HepG2 (cell line): ENCODE measurements around the gene SMOC1. TPM values are rescaled to one million over a fixed set of nuclear protein-coding genes. Genes with fewer than 3 reads are reported as not detected.
A peak's percentile ranks its signal among the peaks of the same experiment; 100 is the strongest.

Experiments
- ATAC-seq: fragments of 200-7000 bp; cut with Tn5 transposase; 3 replicates; pipeline ENCODE4 v1.9.1; 2020; ENCODE audit warnings: mild to moderate bottlenecking, moderate library complexity
- BruUV-seq: library from RNA; stranded (reverse); fragments of 400-500 nt; replicated peaks from 2 replicates; lab custom pipeline; 2021; lab: Mats Ljungman, UMichigan
- CTCF ChIA-PET: fragments of 300-600 bp; formaldehyde crosslinking; extraction: SDS; loops from one replicate; lab custom pipeline; 2021; ENCODE audit warnings: low total read pairs, inconsistent platforms, low intra/inter-chr PET ratio; lab: Yijun Ruan, JAX
- POLR2A ChIA-PET: fragments of 350-600 bp; sonication (Branson Sonifier 250); formaldehyde crosslinking; loops from one replicate; lab custom pipeline; 2020; ENCODE audit warnings: antibody characterized with exemption, inconsistent platforms; lab: Yijun Ruan, JAX
- DNase-seq: peaks from one replicate; pipeline ENCODE4 v3.0.0-alpha.2; 2015; ENCODE audit warnings: low spot score
- FAIRE-seq: peaks from 3 replicates; lab custom pipeline; 2011; peaks lifted over from hg19 to GRCh38; lab: Jason Lieb, UNC
- H2AFZ ChIP-seq: one replicate; pipeline ENCODE4 v1.6.1; 2011; ENCODE audit warnings: low read length, inconsistent platforms
- H3K27ac ChIP-seq: fragments of 300-600 bp; 3 replicates; pipeline ENCODE4 v1.8.0; 2011; ENCODE audit warnings: mixed run types, mild to moderate bottlenecking, mixed read lengths, low read length, inconsistent platforms; ENCODE audit not compliant: insufficient read depth; ENCODE audit errors: extremely low read length
- H3K27me3 ChIP-seq, 2 experiments: fragments of 200-600 bp in 1 of 2; 2 replicates in 1 of 2; 3 replicates in 1 of 2; pipeline versions ENCODE4 v1.6.0 to v1.8.0; 2011; ENCODE audit warnings: low read length in 2 of 2, mild to moderate bottlenecking in 2 of 2, moderate library complexity in 2 of 2, inconsistent platforms in 1 of 2; ENCODE audit not compliant: insufficient read depth in 2 of 2, control insufficient read depth in 1 of 2
- H3K36me3 ChIP-seq, 2 experiments: fragments of 200-600 bp in 1 of 2; replicated peaks in 1 of 2; 2 replicates in 1 of 2; 3 replicates in 1 of 2; pipeline versions ENCODE4 v1.5.1 to v1.8.0; 2011; ENCODE audit warnings: low read length in 2 of 2, inconsistent platforms in 1 of 2; ENCODE audit not compliant: insufficient read depth in 2 of 2, control insufficient read depth in 1 of 2
- H3K4me1 ChIP-seq: 2 replicates; pipeline ENCODE4 v1.5.1; 2012; ENCODE audit warnings: low read length, inconsistent platforms; ENCODE audit not compliant: insufficient read depth
- H3K4me2 ChIP-seq: 2 replicates; pipeline ENCODE4 v1.6.0; 2011; ENCODE audit warnings: low read depth, low read length, inconsistent platforms
- H3K4me3 ChIP-seq, 3 experiments: fragments of 200-600 bp in 1 of 3; sonication (generic), shearing (Covaris generic) in 1 of 3; replicated peaks in 1 of 3; 2 replicates each; pipeline ENCODE4 v1.5.1; 2011 to 2016; ENCODE audit warnings: low read length in 3 of 3, inconsistent platforms in 2 of 3, low read depth in 2 of 3, mild to moderate bottlenecking in 2 of 3, control low read depth in 1 of 3, mixed read lengths in 1 of 3; ENCODE audit not compliant: insufficient read depth in 1 of 3
- H3K79me2 ChIP-seq: one replicate; pipeline ENCODE4 v1.6.1; 2011; ENCODE audit warnings: low read length, inconsistent platforms; ENCODE audit not compliant: insufficient read depth
- H3K9ac ChIP-seq: 2 replicates; pipeline ENCODE4 v1.6.0; 2011; ENCODE audit warnings: mild to moderate bottlenecking, low read depth, low read length, inconsistent platforms; ENCODE audit not compliant: insufficient read depth
- H3K9me3 ChIP-seq: 2 replicates; pipeline ENCODE4 v1.5.1; 2012; ENCODE audit warnings: mild to moderate bottlenecking, low read length
- H4K20me1 ChIP-seq: 2 replicates; pipeline ENCODE4 v1.6.0; 2011; ENCODE audit warnings: inconsistent platforms, mild to moderate bottlenecking, low read length, moderate library complexity; ENCODE audit not compliant: insufficient read depth
- MAFF ChIP-seq: IDR thresholded peaks from 2 replicates; pipeline ENCODE4 v1.6.1; 2011; ENCODE audit warnings: low read depth, low read length, improper control_type of control experiment
- MAFK ChIP-seq, 2 experiments: IDR thresholded peaks in 1 of 2; conservative IDR thresholded peaks in 1 of 2; 2 replicates each; pipeline ENCODE4 v1.6.1; 2011; ENCODE audit warnings: improper control_type of control experiment in 2 of 2, low read length in 2 of 2
- MIER3 ChIP-seq: IDR thresholded peaks from 2 replicates; pipeline ENCODE4 v1.6.1; 2016; ENCODE audit warnings: missing compliant biosample characterization, borderline replicate concordance
- NFIB ChIP-seq: sonication (generic); formaldehyde crosslinking; IDR thresholded peaks from 2 replicates; pipeline ENCODE4 v1.9.0; 2021; ENCODE audit warnings: missing genetic modification reagents, mild to moderate bottlenecking, borderline replicate concordance
- ZNF331 ChIP-seq: sonication (generic); formaldehyde crosslinking; IDR thresholded peaks from 2 replicates; pipeline ENCODE4 v1.4.0; 2020; ENCODE audit warnings: missing genetic modification reagents
- ZSCAN21 ChIP-seq: sonication (generic); formaldehyde crosslinking; IDR thresholded peaks from 2 replicates; pipeline ENCODE4 v1.8.0; 2022; ENCODE audit warnings: mild to moderate bottlenecking, missing genetic modification reagents, moderate library complexity, borderline replicate concordance
- WGBS: methylation state at CpG from one replicate; pipeline ENCODE4 v1.1.6; 2017; ENCODE audit warnings: low lambda C conversion rate; 5-methylcytosine and 5-hydroxymethylcytosine counted together
- in situ Hi-C: cut with HindIII; loops from 2 replicates; pipeline ENCODE4 v1.10.0; 2017; ENCODE audit warnings: low pct_unique_long_range_greater_than_20kb; ENCODE audit not compliant: extremely low pct_ligation_motif_present
- intact Hi-C: fragments of 100-400 bp; cut with micrococcal nuclease; formaldehyde crosslinking; loops from one replicate; pipeline ENCODE4 v1.10.0; 2022; ENCODE audit not compliant: unreplicated experiment
- polyA plus RNA-seq, 8 experiments: library from polyadenylated mRNA; depleted of rRNA in 3 of 8; stranded (reverse) in 7 of 8; unstranded in 1 of 8; fragments of >200 nt; fragmentation: Illumina TruSeq in 4 of 8; extraction: Trizol in 4 of 8; gene quantifications; 2 replicates each; pipeline versions ENCODE4 v1.2.1 to v1.2.3, GENCODE V29; 2011 to 2016; ENCODE audit warnings: low read depth in 4 of 8, missing spikeins in 1 of 8, mixed read lengths in 1 of 8; ENCODE audit not compliant: insufficient read depth in 1 of 8
- total RNA-seq, 5 experiments: library from RNA; depleted of rRNA; stranded (reverse); fragments of >200 nt; fragmentation: Illumina TruSeq; extraction: Trizol; gene quantifications; 2 replicates each; pipeline ENCODE4 v1.2.3, GENCODE V29; 2016; ENCODE audit warnings: low read depth in 1 of 5
- TF ChIP-seq, protein P1 (sequence below): sonication (generic); formaldehyde crosslinking; IDR thresholded peaks from 2 replicates; pipeline ENCODE4 v1.5.1; 2020; ENCODE audit warnings: missing genetic modification reagents, mild to moderate bottlenecking, borderline replicate concordance

SMOC1 gene
- total and polyA plus RNA-seq, 2 of the 13 experiments (the other 11 are each of a cell fraction or from before 2014, with no cell fraction given), result 17.8 to 35.6 TPM

DNA sequence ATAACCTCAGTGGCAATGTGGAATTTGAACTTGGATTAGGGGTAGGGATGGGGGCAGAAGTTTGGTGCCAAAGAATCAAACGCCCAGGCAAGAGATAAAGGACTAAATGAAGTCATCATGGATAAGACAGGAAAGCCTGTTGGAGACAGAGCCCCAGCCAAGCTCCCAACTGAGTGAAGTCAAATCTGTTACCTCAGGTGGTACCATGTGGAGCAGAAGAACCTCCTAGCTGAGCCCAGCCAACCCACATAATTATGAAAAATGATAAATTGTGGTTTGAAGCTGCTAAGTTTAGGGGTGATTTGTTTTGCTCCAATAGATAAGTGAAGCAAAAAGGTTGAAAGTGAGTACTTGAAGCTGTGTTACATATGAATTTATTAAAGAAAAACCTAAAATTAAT lies 66.1 kb downstream of the SMOC1 start:
- peaks cover 0 to 2% of the 10 kb centered on the region in 2 experiments; a peak in 1 of 5 replicates for H3K36me3 ChIP-seq
- BruUV-seq, result no TSS peak
- no peak for TF ChIP-seq ZSCAN21
- TF ChIP-seq, protein P1, sequence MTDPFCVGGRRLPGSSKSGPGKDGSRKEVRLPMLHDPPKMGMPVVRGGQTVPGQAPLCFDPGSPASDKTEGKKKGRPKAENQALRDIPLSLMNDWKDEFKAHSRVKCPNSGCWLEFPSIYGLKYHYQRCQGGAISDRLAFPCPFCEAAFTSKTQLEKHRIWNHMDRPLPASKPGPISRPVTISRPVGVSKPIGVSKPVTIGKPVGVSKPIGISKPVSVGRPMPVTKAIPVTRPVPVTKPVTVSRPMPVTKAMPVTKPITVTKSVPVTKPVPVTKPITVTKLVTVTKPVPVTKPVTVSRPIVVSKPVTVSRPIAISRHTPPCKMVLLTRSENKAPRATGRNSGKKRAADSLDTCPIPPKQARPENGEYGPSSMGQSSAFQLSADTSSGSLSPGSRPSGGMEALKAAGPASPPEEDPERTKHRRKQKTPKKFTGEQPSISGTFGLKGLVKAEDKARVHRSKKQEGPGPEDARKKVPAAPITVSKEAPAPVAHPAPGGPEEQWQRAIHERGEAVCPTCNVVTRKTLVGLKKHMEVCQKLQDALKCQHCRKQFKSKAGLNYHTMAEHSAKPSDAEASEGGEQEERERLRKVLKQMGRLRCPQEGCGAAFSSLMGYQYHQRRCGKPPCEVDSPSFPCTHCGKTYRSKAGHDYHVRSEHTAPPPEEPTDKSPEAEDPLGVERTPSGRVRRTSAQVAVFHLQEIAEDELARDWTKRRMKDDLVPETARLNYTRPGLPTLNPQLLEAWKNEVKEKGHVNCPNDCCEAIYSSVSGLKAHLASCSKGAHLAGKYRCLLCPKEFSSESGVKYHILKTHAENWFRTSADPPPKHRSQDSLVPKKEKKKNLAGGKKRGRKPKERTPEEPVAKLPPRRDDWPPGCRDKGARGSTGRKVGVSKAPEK (CRISPR knock-in tag), result no peak
- TF ChIP-seq ZNF331 (CRISPR knock-in tag), result peak; percentile 100
- no peak for TF ChIP-seq NFIB
- no peak overlapping the region for H3K9ac ChIP-seq
- 100% methylated on average over 1 of the region's 1 CpG for WGBS
- in situ Hi-C loops, result no loop called here
- H3K27me3 ChIP-seq, result no peaks in the 10 kb centered on the region
- intact Hi-C loops, result no loop called here
- ChIA-PET POLR2A (interaction anchor here (1.2 kb wide), 1 partner anchor 69 kb away, joined by 3 read pairs; no protein-coding TSS in a partner anchor), CTCF (no interaction called here)
- no peak overlapping the region for H3K4me3 ChIP-seq
- peaks cover 19% of the 10 kb centered on the region for H3K9me3 ChIP-seq
- peaks cover 59% of the 10 kb centered on the region for H3K4me1 ChIP-seq
- H3K79me2 ChIP-seq, result peaks cover 29% of the 10 kb centered on the region
- no peak overlapping the region for H3K27ac ChIP-seq
- no peak for FAIRE-seq
- no peaks in the 10 kb centered on the region for H4K20me1 ChIP-seq
- no peak overlapping the region for H3K4me2 ChIP-seq
- H2AFZ ChIP-seq, result no peak overlapping the region
- no peak for DNase-seq
- no peak for ATAC-seq

- Histone ChIP-seq H3K27me3 (no peaks in the 10 kb centered on the region), H3K4me2 (no peak overlapping the region), H3K36me3 (peaks cover 0 to 2% of the 10 kb centered on the region in 2 experiments; a peak in 1 of 5 replicates), H3K4me3 (no peak overlapping the region), H2AFZ (no peak overlapping the region), H3K4me1 (peaks cover 54% of the 10 kb centered on the region), H3K9me3 (peaks cover 19% of the 10 kb centered on the region)
- ATAC-seq (no peak), DNase-seq (no peak), FAIRE-seq (no peak)
- no TSS peak for BruUV-seq
- intact Hi-C loops, result no loop called here
- TF ChIP-seq MIER3, result no peak
- TF ChIP-seq MAFK (conservative IDR thresholded peaks at IDR 0.05 in 1 of 2, IDR thresholded peaks at IDR 0.05 in 1 of 2; ENCODE audit: low read length in 2 of 2), result peak; percentile 38 to 49; a peak in 2 of 4 replicates
- TF ChIP-seq MAFF, result peak; percentile 51; the same call in 1 of the 2 replicates
- TF ChIP-seq, all 625 proteins: peak for 2
- Histone ChIP-seq H3K9ac (no peak overlapping the region), H3K27ac (no peak overlapping the region), H3K79me2 (peaks cover 27% of the 10 kb centered on the region), H4K20me1 (no peaks in the 10 kb centered on the region)
- in situ Hi-C loops, result no loop called here
- CTCF ChIA-PET, result no interaction called here
- POLR2A ChIA-PET, result no interaction called here
These were observed 66.7 kb downstream of the SMOC1 start for GRCh38 chr14:69945912-69946311.
